HG03432 (cell line): ENCODE data around the gene PSMG3.

Experiments
- ATAC-seq: cut with Tn5 transposase; IDR thresholded peaks from one replicate; pipeline ENCODE4 v1.9.1; 2021; ENCODE audit warnings: mild to moderate bottlenecking, moderate library complexity; ENCODE audit not compliant: unreplicated experiment

Gene PSMG3

GRCh38 chr7:1559626-1560590 lies 9.9 kb downstream of the PSMG3 start:
- no peak for ATAC-seq

- no peak for ATAC-seq
These were observed 10.8 kb downstream of the PSMG3 start for GRCh38 chr7:1558841-1559625.

- no peak for ATAC-seq
These were observed 11.5 kb downstream of the PSMG3 start for GRCh38 chr7:1558181-1558811.

- no peak for ATAC-seq
These were observed 12.1 kb downstream of the PSMG3 start for GRCh38 chr7:1557771-1558170.

- no peak for ATAC-seq
These were observed 12.8 kb downstream of the PSMG3 start for GRCh38 chr7:1557006-1557405.

- ATAC-seq, result no peak
These were observed 13.9 kb downstream of the PSMG3 start, which contains the start of gene TMEM184A for GRCh38 chr7:1555813-1556543. Gene TMEM184A (minus strand): TSS chr7:1556205. CDS start chr7:1555484, 721 bp downstream.

GRCh38 chr7:1555046-1555812 lies 14.6 kb downstream of the PSMG3 start:
- no peak for ATAC-seq

GRCh38 chr7:1554333-1555045 lies 15.3 kb downstream of the PSMG3 start:
- ATAC-seq, result no peak

- ATAC-seq, result no peak
These were observed 16.2 kb downstream of the PSMG3 start for GRCh38 chr7:1553512-1554210.

- ATAC-seq, result no peak
These were observed 17.6 kb downstream of the PSMG3 start for GRCh38 chr7:1552200-1552599.

GRCh38 chr7:1550846-1551155 lies 19.0 kb downstream of the PSMG3 start:
- ATAC-seq, result no peak

- ATAC-seq, result no peak
These were observed 19.6 kb downstream of the PSMG3 start for GRCh38 chr7:1550005-1550845.

- ATAC-seq, result no peak
These were observed 20.4 kb downstream of the PSMG3 start for GRCh38 chr7:1549357-1550004.

GRCh38 chr7:1548944-1549343 lies 20.9 kb downstream of the PSMG3 start:
- no peak for ATAC-seq

GRCh38 chr7:1548438-1548831 lies 21.4 kb downstream of the PSMG3 start:
- no peak for ATAC-seq

- ATAC-seq, result no peak
These were observed 21.9 kb downstream of the PSMG3 start for GRCh38 chr7:1547777-1548437.
